NT2/D1 (cell line): ENCODE measurements around the gene GALNT12.

Experiments used
- SUZ12 ChIP-seq: IDR thresholded peaks from 2 replicates; pipeline ENCODE4 v1.6.1; 2011; ENCODE audit not compliant: insufficient read length, insufficient read depth; ENCODE audit errors: extremely low read depth
- YY1 ChIP-seq: IDR thresholded peaks from 2 replicates; pipeline ENCODE4 v1.6.1; 2011; ENCODE audit not compliant: insufficient read length, insufficient read depth
- ZNF274 ChIP-seq: IDR thresholded peaks from 2 replicates; pipeline ENCODE4 v1.6.1; 2011; ENCODE audit warnings: mild to moderate bottlenecking, low read depth, low read length

DNA sequence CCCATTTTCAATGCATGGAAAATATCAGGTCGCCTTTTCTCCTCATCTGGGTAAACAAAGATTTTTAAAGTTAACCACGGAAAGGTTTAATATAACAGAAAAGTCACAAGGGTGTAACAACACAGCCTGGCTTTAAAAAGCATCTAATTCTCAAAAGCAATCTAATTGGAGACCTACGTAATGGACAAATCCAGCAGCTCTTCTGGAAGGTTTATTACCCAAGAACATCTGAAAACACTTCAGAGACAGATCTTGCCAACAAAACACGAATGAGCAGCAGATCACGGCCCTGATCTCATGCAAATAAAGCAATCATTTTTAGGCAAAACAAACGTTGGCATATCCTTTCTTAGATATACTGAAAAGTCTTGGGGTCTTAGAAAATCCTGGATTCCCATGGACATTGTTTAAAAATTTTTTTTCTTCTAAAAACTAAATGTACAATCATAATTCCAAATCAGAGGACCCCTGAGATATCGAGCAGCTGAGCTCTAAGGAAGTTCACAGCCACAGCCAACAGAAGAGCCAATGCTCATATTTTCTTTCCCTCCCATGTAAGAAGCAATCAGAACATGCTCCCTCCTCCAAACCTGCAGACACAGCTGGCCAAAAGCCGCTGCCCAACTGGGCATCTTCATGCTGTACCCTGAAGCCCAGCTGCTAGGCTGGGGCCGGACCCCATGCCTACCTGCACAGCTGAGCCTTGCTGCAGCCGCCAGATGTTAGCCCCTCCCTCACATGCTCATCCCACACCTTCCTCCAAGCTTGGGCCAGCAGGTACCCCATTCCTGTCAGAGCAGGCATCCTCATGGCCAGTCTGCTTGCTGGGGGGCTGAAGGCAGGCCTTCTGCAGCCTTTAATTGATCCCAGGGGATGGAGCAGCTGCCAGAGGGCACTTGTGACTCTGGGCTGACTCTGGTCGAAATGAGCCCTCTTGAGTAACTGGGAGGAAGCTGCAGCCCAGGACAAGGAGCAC, 22.4 kb upstream of the GALNT12 start:
- no peak for TF ChIP-seq YY1
- no peak for TF ChIP-seq SUZ12
- no peak for TF ChIP-seq ZNF274
